Suprapubic skin (tissue), 4 donors: ENCODE results near the gene STIM1.

Experiments used
- CTCF ChIP-seq, 2 donors: fragments of 200-600 bp in 1 of 2; fragments of 450-650 bp in 1 of 2; sonication (generic) in 1 of 2; IDR thresholded peaks; one replicate each; pipeline ENCODE4 v1.5.1; 2016 to 2019; ENCODE audit warnings: antibody characterized with exemption in 2 of 2, mild to moderate bottlenecking in 1 of 2, moderate library complexity in 1 of 2
- EP300 ChIP-seq: sonication (generic); formaldehyde crosslinking; IDR thresholded peaks from one replicate; pipeline ENCODE4 v1.6.1; 2017; ENCODE audit warnings: antibody characterized with exemption
- POLR2A ChIP-seq, 2 donors: fragments of 450-650 bp; IDR thresholded peaks; one replicate each; pipeline ENCODE4 v1.6.1; 2017; ENCODE audit warnings: antibody characterized with exemption in 2 of 2, mild to moderate bottlenecking in 2 of 2, moderate library complexity in 2 of 2
- POLR2AphosphoS5 ChIP-seq, 3 donors: sonication (generic); formaldehyde crosslinking; IDR thresholded peaks; one replicate each; pipeline ENCODE4 v1.6.1; 2017; ENCODE audit warnings: antibody characterized with exemption in 3 of 3

- TF ChIP-seq POLR2A (IDR thresholded peaks at IDR 0.05) (no peak), CTCF (IDR thresholded peaks at IDR 0.05) (no peak), POLR2AphosphoS5 (IDR thresholded peaks at IDR 0.05) (no peak), EP300 (no peak)
Measured at GRCh38 chr11:3891751-3892150, 36.3 kb downstream of the STIM1 start.
